ENCODE results near the gene GRID1. TPM values are rescaled to one million over a fixed set of nuclear protein-coding genes. Genes with fewer than 3 reads are reported as not detected.

The GRID1 gene
- total and polyA plus RNA-seq, 10 of the 15 experiments (the other 5 are each of a cell fraction or from before 2014, with no cell fraction given): 0.04 to 0.62 (median 0.08) TPM; not detected in 5

GRCh38 chr10:86209726-86210125 lies 156.9 kb downstream of the GRID1 start:
- H3K4me1 ChIP-seq (ENCODE audit: control insufficient read depth, insufficient read depth, low read length): no peaks in the 10 kb centered on the region
- H3K4me3 ChIP-seq: no peak overlapping the region
- no peaks in the 10 kb centered on the region; a peak in 1 of 4 replicates for H3K27me3 ChIP-seq (replicated peaks in 1 of 2; ENCODE audit: control insufficient read depth in 2 of 2, insufficient read depth in 2 of 2, low read length in 1 of 2)
- WGBS (ENCODE audit: insufficient coverage, insufficient replicate concordance, low lambda C conversion rate, missing lambda C conversion rate): 47% methylated on average over 1 of the region's 1 CpG
- H3K27ac ChIP-seq (ENCODE audit: control insufficient read depth, insufficient read depth): no peak overlapping the region
- no peaks in the 10 kb centered on the region for H3K79me2 ChIP-seq (ENCODE audit: control insufficient read depth, insufficient read depth, low read length)
- no TSS peak for BruUV-seq (replicated peaks)
- in situ Hi-C loops (cut with MboI) (no loop called here), intact Hi-C loops (cut with micrococcal nuclease; ENCODE audit: unreplicated experiment) (no loop called here)
- TF ChIP-seq GABPA (IDR thresholded peaks at IDR 0.05; ENCODE audit: low read depth): no peak
- TF ChIP-seq JUNB (IDR thresholded peaks at IDR 0.05): no peak
- no peak for TF ChIP-seq ZNF274 (IDR thresholded peaks at IDR 0.05; ENCODE audit: insufficient read depth, insufficient read length)
- TF ChIP-seq ZNF384 (IDR thresholded peaks at IDR 0.05; ENCODE audit: borderline replicate concordance, low read depth, low read length): no peak
- no peak for TF ChIP-seq NR2F1 (conservative IDR thresholded peaks at IDR 0.05)
- TF ChIP-seq ZNF24 (IDR thresholded peaks at IDR 0.05): no peak
- no peak for TF ChIP-seq EED (IDR thresholded peaks at IDR 0.05; ENCODE audit: low read depth)
- no peak for TF ChIP-seq BCL11A (IDR thresholded peaks at IDR 0.05; ENCODE audit: low read depth, low read length)
- CTCF ChIA-PET: no interaction called here
- ATAC-seq (no peak), DNase-seq (ENCODE audit: low read depth, low spot score) (no peak), FAIRE-seq (no peak)
- RAD21 ChIA-PET (ENCODE audit: unreplicated experiment): no interaction called here
- H3K9ac ChIP-seq (ENCODE audit: control insufficient read depth, insufficient read depth, low read length): no peak overlapping the region
- H4K20me1 ChIP-seq (ENCODE audit: control insufficient read depth, insufficient read depth): no peaks in the 10 kb centered on the region
- H2AFZ ChIP-seq (ENCODE audit: control insufficient read depth, low read depth, low read length): no peak overlapping the region
- H3K36me3 ChIP-seq (ENCODE audit: control insufficient read depth in 2 of 2, insufficient read depth in 2 of 2, low read length in 1 of 2): no peaks in the 10 kb centered on the region; a peak in 1 of 4 replicates
- no peak overlapping the region for H3K4me2 ChIP-seq (ENCODE audit: control insufficient read depth, insufficient read depth)
- POLR2A ChIA-PET: no interaction called here
- no peaks in the 10 kb centered on the region for H3K9me3 ChIP-seq (replicated peaks; ENCODE audit: control insufficient read depth, insufficient read depth, low read length)
- SMC1A ChIA-PET (ENCODE audit: uncharacterized antibody, unreplicated experiment): no interaction called here

- H4K20me1 ChIP-seq (ENCODE audit: control insufficient read depth, insufficient read depth): no peaks in the 10 kb centered on the region
Observed at GRCh38 chr10:86207226-86207625, 159.4 kb downstream of the GRID1 start.

More at GRCh38 chr10:86207226-86207625, 159.4 kb downstream of the GRID1 start:
- in situ Hi-C loops (cut with MboI) (no loop called here), intact Hi-C loops (cut with micrococcal nuclease; ENCODE audit: unreplicated experiment) (no loop called here)
- Histone ChIP-seq H3K27ac (ENCODE audit: control insufficient read depth, insufficient read depth) (no peak overlapping the region), H3K9me3 (replicated peaks; ENCODE audit: control insufficient read depth, insufficient read depth, low read length) (no peaks in the 10 kb centered on the region), H3K79me2 (ENCODE audit: control insufficient read depth, insufficient read depth, low read length) (no peaks in the 10 kb centered on the region), H3K4me2 (ENCODE audit: control insufficient read depth, insufficient read depth) (no peak overlapping the region), H3K4me3 (no peak overlapping the region), H3K27me3 (replicated peaks in 1 of 2; ENCODE audit: control insufficient read depth in 2 of 2, insufficient read depth in 2 of 2, low read length in 1 of 2) (no peaks in the 10 kb centered on the region; a peak in 1 of 4 replicates), H3K36me3 (ENCODE audit: control insufficient read depth in 2 of 2, insufficient read depth in 2 of 2, low read length in 1 of 2) (no peaks in the 10 kb centered on the region; a peak in 1 of 4 replicates), H3K9ac (ENCODE audit: control insufficient read depth, insufficient read depth, low read length) (no peak overlapping the region), H2AFZ (ENCODE audit: control insufficient read depth, low read depth, low read length) (no peak overlapping the region), H3K4me1 (ENCODE audit: control insufficient read depth, insufficient read depth, low read length) (no peaks in the 10 kb centered on the region)
- WGBS (ENCODE audit: insufficient coverage, insufficient replicate concordance, low lambda C conversion rate, missing lambda C conversion rate): 38% methylated on average over 12 of the region's 12 CpGs
- POLR2A ChIA-PET: no interaction called here
- DNase-seq (ENCODE audit: low read depth, low spot score): no peak
- no peak for TF ChIP-seq USF2 (IDR thresholded peaks at IDR 0.05; ENCODE audit: borderline replicate concordance, low read depth, low read length)
- no peak for TF ChIP-seq MEF2A (IDR thresholded peaks at IDR 0.05; ENCODE audit: insufficient read depth, low read depth, low read length)
- no peak for TF ChIP-seq JUND (IDR thresholded peaks at IDR 0.05; ENCODE audit: low read depth, low read length)
- SMC1A ChIA-PET (ENCODE audit: uncharacterized antibody, unreplicated experiment): no interaction called here
- FAIRE-seq: no peak
- CTCF ChIA-PET: no interaction called here
- BruUV-seq (replicated peaks): no TSS peak
- ATAC-seq: no peak
- RAD21 ChIA-PET (ENCODE audit: unreplicated experiment): no interaction called here
